ENCODE data around the gene LHFPL2.
"Not testable (repeated sequence)": the region's sequence is repeated elsewhere in the genome, so short reads cannot be mapped to it uniquely, and the experiment has no call there.

Gene LHFPL2

DNA sequence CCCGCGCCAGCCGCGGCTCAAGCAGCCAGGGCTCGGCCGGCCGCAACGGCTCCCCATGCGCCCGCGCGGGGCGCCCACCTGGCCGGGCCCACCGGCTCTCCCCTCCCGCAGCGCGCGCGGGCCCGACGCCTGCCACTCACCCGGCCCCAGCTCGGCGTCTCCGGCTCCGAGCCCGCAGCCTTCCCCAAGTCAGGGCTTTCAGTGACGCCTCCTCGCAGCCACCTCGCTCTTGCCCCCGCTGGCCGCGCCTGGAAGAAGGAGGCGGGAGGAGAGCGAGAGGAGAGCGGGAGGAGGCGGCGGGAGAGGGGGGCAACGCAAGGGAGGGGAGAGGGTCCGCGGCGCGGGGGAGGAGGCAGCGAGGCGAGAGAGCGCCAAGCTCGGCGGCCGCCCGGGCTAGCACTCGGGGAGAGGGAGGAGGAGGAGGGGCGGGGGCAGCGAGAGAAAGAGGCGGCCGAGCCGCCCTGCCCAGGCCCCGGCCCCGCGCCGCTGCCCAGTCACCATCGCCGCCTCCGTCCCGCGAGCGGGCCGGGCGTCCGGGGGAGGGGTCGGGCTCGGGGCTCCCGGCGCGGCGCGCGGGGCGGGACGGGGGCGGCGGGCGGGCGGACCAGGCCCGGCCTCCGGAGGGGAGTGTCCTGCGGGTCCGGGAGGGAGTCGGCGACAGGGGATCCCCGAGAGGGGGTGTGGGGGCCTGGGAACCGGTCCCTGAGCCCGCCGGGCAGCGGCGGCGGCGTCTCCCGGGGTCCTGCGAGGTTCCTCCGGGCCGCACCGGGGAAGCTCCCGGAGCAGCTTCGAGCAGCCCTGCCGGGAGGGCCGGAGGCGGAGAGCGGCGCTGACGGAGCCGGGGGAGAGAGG, at the start of gene LHFPL2:
Gene LHFPL2 (minus strand): TSS at position 414 of the 852 bp plus-strand sequence. CDS start 138,559 bp downstream, outside the sequence.
- in situ Hi-C loops (cut with MboI; ENCODE audit: low sequenced_read_pairs), result no loop called here

DNA sequence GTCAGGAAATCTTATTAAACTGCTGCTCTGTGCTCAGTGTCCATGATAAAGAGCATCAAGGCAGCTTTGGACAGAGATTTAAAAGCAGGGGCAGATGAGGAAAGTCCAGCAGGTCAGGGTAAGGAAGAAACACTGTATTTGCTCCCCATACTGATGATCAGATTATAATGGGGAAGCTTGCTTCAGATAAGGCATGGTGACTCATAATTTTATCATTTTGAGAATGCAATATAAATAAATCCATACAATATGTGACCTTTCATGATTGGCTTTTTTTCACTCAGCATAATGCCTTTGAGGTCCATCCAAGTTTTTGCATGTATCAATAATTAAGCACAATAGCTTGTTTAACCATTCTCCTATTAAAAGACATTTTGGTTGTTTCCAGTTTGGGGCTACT, 48.1 kb upstream of the LHFPL2 start:
- in situ Hi-C loops (cut with MboI; ENCODE audit: low sequenced_read_pairs), result no loop called here

DNA sequence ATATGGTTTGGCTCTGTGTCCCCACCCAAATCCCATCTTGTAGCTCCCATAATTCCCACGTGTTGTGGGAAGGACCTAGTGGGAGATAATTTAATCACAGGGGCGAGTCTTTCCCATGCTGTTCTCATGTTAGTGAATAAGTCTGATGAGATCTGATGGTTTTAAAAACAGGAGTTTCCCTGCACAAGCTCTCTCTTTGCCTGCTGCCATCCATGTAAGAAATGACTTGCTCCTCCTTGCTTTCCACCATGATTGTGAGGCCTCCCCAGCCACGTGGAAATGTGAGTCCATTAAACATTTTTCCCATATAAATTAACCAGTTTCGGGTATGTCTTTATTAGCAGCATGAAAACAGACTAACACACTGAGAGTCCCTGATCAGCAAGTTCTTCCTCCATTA, 47.5 kb upstream of the LHFPL2 start:
- in situ Hi-C loops (cut with MboI; ENCODE audit: low sequenced_read_pairs), result not testable (repeated sequence)

DNA sequence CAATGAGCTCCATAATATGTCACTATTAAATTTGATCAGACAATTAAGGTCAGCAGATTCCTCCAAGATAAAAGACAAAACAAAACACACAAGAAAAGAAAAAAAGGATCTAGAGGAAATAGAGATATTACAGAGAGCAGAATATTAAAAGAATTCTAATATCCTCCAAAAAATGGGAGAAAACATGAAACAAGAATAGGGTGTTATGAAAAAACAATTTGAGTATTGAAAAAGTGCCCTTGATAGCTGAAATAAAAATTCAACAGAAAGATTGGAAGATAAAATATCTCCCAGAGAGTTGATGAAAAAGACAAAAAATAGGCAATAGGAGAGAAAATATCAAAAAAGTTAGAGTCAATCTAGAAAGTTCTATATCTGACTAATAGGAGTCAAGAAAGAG, 44.8 kb upstream of the LHFPL2 start:
- in situ Hi-C loops (cut with MboI; ENCODE audit: low sequenced_read_pairs), result no loop called here

GRCh38 chr5:78691084-78691960, 42.8 kb upstream of the LHFPL2 start:
- in situ Hi-C loops (cut with MboI; ENCODE audit: low sequenced_read_pairs), result no loop called here

DNA sequence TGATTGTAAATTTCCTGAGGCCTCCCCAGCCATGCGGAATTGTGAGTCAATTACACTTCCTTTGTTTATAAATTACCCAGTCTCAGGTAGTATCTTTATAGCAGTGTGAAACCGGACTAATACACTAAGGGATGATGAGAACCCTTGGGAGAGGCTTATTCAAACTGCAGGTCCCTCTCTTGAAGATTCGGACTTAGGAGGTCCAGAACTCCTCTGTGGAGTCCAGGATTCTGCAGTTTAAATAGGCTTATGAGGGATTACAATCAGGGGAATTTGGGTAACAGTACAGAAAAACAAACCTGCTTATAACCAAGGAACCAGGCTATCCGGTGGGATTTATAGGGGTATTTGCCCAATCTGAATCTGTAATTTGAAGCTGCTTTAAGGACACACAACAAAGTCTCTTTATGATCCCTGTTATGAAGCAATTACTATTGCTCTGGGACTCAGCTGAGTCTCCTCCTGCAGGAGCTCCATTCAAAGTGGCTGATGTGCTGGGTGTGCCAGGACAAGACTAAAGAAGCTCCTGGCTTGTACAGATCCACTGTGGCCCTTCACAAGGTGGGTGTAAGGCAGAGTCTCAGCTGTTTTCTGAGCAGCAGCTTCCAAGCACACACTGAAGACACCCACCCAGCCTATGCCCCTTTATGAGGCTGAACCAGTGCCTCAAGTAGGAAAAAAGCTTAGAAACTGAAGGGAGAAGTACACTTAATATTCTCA, 41.8 kb upstream of the LHFPL2 start:
- in situ Hi-C loops (cut with MboI; ENCODE audit: low sequenced_read_pairs), result no loop called here

DNA sequence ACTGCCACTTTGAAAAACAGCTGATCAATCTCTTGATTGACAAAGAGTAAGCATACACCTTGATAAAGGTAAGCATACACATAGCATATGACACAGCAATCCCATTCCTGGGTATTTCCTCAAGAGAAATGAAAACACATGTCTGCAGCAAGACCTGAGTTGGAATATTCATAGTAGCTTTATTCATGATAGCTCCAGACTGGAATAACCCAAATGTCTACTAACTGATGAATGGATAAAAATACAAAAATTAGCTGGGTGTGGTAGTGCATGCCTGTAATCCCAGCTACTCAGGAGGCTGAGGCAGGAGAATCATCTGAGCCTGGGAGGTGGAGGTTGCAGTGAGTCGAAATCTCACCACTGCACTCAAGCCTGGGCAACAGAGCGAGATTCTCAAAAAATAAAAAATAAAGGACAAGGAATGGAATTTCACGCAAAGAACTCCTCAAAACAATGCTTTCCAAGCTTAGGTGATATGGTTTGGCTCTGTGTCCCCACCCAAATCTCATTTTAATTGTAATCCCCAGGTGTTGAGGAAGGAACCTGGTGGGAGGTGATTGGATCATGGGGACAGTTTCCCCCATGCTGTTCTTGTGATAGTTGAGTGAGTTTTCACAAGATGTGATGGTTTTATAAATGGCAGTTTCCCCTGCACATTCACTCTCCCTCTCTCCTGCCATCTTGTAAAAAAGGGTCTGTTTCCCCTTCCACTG, 41.1 kb upstream of the LHFPL2 start:
- in situ Hi-C loops (cut with MboI; ENCODE audit: low sequenced_read_pairs), result no loop called here

- in situ Hi-C loops (cut with MboI; ENCODE audit: low sequenced_read_pairs), result not testable (repeated sequence)
These were observed 38.9 kb upstream of the LHFPL2 start for GRCh38 chr5:78687514-78687913.

DNA sequence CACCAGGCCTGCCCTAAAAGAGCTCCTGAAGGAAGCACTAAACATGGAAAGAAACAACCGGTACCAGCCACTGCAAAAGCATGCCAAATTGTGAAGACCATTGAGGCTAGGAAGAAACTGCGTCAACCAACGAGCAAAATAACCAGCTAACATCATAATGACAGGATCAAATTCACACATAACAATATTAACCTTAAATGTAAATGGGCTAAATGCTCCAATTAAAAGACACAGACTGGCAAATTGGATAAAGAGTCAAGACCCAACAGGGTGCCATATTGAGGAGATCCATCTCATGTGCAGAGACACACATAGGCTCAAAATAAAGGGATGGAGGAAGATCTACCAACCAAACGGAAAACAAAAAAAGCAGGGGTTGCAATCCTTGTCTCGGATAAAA, 35.3 kb upstream of the LHFPL2 start:
- in situ Hi-C loops (cut with MboI; ENCODE audit: low sequenced_read_pairs), result not testable (repeated sequence)

- in situ Hi-C loops (cut with MboI; ENCODE audit: low sequenced_read_pairs), result no loop called here
These were observed 31.3 kb upstream of the LHFPL2 start for GRCh38 chr5:78679905-78680304.

- in situ Hi-C loops (cut with MboI; ENCODE audit: low sequenced_read_pairs), result no loop called here
These were observed 29.5 kb upstream of the LHFPL2 start for GRCh38 chr5:78677777-78678668.

DNA sequence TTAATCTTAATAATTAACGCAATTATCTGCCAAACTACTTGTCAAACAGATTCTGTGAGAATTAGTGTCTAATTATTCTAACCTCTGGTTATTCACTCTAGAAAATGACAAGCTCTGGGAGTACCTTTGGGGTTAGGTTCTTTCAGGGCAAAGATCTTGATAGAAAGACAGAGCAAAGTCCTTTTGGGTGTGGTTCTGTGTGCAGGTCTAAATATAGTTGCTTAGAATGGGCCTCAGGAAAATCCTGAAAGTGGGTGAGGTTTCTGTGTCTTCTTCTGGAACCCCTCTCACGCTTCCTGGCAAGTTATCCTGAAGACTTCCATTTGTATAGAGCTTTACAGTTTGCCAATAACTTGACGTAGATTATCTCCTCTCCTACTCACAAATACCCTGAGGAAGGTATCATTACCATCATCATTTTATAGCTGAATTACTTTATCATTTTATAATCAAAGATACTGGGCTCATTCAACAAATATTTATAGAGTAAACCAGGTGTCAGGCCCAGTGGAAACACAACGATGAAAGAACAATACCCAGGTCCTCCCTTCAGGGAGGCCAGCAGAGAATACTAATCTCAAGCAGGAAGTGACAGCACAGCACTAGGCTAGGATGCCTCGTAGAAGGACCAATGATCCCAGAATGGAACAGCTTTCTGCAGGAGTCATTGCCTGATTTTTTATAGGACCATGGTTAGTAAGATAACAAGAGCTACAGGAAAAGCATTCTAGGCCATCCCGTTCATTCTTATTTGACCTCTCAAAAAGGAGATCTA, 27.6 kb upstream of the LHFPL2 start:
- in situ Hi-C loops (cut with MboI; ENCODE audit: low sequenced_read_pairs), result no loop called here

DNA sequence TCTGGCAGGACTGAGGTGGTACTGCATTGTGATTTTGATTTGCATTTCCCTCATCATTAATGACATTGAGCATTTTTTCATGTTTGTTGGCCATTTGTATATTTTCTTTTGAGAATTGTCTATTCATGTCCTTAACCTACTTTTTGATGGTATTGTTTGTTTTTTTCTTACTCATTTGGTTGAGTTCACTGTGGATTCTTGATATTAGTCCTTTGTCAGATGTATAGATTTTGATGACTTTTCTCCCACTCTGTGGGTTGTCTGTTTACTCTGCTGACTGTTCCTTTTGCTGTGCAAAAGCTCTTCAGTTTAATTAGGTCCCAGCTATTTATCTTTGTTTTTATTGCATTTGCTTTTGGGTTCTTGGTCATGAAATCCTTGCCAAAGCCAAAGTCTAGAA, 25.3 kb upstream of the LHFPL2 start:
- in situ Hi-C loops (cut with MboI; ENCODE audit: low sequenced_read_pairs), result not testable (repeated sequence)

DNA sequence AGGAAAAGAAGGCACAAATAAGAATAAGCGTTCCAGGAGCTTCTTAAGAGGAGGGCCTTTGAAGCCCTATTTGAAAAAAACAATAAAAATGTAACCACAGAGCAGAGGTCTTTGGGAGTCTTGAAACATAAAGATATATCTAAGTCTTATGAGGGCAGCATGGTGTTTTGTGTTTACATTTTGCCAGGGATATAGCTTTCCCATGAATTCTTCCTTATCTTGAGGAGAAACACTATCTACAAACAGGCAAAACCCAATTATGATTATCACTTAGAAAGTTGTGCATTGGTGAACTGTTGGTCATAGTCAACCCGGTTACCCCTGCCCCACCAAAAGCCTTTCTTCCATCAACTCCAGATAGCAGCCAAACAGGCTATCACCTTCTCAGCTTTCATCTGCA, 23.6 kb upstream of the LHFPL2 start:
- in situ Hi-C loops (cut with MboI; ENCODE audit: low sequenced_read_pairs), result no loop called here

DNA sequence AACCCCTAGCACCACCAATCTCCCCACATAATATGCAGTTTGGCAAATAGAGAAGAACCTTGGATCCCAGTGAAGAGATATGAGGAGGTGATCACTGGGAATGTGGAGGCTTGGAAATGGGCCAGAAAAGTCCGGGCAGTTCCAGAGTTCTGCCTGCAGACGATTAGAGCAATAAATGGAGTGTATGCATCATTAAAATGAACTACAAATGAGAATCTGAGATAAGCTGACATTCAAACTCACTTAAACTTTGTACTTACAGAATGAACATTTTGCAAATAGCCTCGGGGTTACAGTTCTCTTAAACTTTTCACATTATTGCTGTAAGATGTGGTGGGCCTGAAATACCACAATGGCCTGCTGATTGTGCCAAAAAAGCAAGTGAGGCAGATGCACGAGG, 23.0 kb upstream of the LHFPL2 start:
- in situ Hi-C loops (cut with MboI; ENCODE audit: low sequenced_read_pairs), result no loop called here

GRCh38 chr5:78670701-78671269, 22.2 kb upstream of the LHFPL2 start:
- in situ Hi-C loops (cut with MboI; ENCODE audit: low sequenced_read_pairs), result no loop called here

DNA sequence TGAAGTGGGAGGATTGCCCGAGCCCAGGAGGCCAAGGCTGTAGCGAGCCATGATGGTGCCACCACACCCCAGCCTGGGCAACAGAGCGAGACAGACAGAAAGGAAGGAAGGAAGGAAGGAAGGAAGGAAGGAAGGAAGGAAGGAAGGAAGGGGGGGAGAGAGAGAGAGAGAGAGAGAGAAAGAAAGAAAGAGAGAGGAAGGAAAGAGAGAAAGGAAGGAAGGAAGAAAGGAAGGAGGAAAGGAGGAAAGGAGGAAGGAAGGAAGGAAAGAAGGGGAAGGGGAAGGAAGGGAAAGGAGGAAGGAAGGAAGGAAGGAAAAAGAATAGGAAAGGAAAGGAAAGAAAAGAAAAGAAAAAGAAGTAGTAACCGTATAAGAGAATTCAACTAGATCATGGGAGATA, 20.8 kb upstream of the LHFPL2 start:
- in situ Hi-C loops (cut with MboI; ENCODE audit: low sequenced_read_pairs), result no loop called here

DNA sequence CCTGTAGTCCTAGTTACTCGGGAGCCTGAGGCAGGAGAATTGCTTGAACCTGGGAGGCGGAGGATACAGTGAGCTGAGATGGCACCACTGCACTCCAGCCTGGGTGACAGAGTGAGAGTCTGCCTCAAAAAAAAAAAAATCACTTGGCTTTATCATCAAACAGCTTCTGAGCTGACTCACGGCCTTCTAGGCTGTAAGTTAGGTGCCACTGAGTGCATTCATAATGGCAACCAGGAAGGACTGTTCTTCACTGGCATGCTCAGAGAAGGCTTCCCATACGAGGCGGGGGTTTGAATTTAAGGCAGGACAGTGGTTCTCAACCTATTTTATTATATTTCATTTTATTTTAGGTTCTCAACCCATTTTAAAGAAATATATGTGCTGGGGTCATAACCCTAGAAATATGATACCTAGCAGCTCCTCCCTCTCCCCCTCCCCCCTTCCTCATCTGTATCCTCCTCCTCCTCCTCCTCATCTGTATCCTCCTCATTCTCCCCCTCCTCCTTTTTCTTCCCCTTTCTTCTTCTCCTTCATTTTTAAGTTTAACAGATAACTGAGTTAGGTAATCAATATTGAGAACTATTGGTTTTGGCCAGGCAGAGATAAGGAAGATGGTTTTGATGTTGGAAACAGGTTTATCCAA, 19.0 kb upstream of the LHFPL2 start:
- in situ Hi-C loops (cut with MboI; ENCODE audit: low sequenced_read_pairs), result no loop called here
